ENCODE data around the gene CENPF. TPM values are rescaled to one million over a fixed set of nuclear protein-coding genes. Genes with fewer than 3 reads are reported as not detected.

The CENPF gene
- total and polyA plus RNA-seq, 2 experiments from 2014 or later = 123 to 376 TPM

- TF ChIP-seq, protein P1, sequence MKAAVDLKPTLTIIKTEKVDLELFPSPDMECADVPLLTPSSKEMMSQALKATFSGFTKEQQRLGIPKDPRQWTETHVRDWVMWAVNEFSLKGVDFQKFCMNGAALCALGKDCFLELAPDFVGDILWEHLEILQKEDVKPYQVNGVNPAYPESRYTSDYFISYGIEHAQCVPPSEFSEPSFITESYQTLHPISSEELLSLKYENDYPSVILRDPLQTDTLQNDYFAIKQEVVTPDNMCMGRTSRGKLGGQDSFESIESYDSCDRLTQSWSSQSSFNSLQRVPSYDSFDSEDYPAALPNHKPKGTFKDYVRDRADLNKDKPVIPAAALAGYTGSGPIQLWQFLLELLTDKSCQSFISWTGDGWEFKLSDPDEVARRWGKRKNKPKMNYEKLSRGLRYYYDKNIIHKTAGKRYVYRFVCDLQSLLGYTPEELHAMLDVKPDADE (IDR thresholded peaks at IDR 0.05) = no peak
Observed at GRCh38 chr1:214571281-214571680, 31.7 kb upstream of the CENPF start (continued).

DNA sequence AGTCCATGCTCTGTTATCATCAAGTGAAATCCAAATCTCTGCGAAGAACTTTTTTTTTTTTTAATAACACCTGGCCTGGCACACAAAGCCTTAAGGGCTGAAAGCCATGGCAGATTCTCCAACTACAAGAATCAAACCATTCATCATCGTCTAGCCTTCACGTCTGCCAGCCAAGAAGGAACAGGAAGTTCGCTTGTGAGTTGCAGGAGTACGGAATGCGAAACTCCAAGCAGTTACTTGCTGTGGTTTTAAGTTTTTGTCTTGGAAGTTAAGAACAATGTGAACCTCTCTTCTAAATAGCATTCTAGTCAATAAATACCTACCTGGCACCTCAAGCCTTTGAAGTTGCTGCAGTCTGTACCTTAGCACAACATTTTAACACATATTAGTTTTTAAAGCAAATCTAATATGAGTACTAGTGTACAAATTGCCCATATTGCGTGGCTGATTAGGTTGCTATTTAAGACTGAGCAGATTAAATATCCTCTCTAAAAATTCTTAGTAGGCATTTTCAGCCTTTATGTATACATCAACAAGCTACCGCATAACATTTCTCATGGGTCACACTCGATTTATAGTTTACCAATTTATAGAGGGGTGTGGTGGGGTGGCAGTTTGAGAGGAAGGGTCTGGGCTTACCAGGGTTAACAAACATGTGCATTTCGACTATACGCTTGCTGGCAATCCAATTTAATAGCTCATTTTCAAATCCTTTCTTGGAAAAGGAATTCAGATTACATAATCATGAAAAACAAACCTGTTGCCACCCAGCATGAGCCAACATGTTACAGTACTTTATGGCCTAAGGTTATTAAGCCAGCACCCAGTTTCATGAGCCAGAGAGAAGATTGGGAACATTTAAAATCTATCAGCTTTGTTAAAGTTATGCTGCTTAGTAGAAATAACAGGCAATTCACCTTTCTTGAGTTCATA, 29.3 kb upstream of the CENPF start:
- no peak overlapping the region for H3K4me3 Mint-ChIP-seq
- no peak overlapping the region for H3K4me3 ChIP-seq
- no peaks in the 10 kb centered on the region for H3K27me3 ChIP-seq (ENCODE audit: insufficient read depth)
- H3K4me2 ChIP-seq = no peak overlapping the region
- DNase-seq (ENCODE audit: low spot score) (no peak), ATAC-seq (no peak)
- H3K36me3 Mint-ChIP-seq (ENCODE audit: low read depth) = peaks cover 24% of the 10 kb centered on the region
- peaks cover 5% of the 10 kb centered on the region; the same call in 1 of the 2 replicates for H3K9me2 ChIP-seq (ENCODE audit: insufficient read depth)
- H3K27me3 Mint-ChIP-seq (ENCODE audit: insufficient read depth, low read depth, poor library complexity) = peaks cover 4% of the 10 kb centered on the region
- H3F3A ChIP-seq (replicated peaks; ENCODE audit: low read depth) = no peaks in the 10 kb centered on the region
- H3K27ac Mint-ChIP-seq = no peak overlapping the region
- H3K4me1 ChIP-seq (ENCODE audit: insufficient read depth) = peaks cover 5% of the 10 kb centered on the region; the same call in 1 of the 2 replicates
- H2AFZ ChIP-seq = no peak overlapping the region
- TF ChIP-seq EZH2 (IDR thresholded peaks at IDR 0.05; ENCODE audit: low read depth, unreplicated experiment) (no peak), POLR2AphosphoS5 (IDR thresholded peaks at IDR 0.05; ENCODE audit: low read depth) (no peak), ZNF462 (CRISPR knock-in tag; IDR thresholded peaks at IDR 0.05) (no peak), JUNB (IDR thresholded peaks at IDR 0.05; ENCODE audit: unreplicated experiment) (no peak), STAT1 (IDR thresholded peaks at IDR 0.05; ENCODE audit: unreplicated experiment) (no peak), NANOG (IDR thresholded peaks at IDR 0.05; ENCODE audit: borderline replicate concordance) (no peak), REST (IDR thresholded peaks at IDR 0.05; ENCODE audit: unreplicated experiment) (no peak)
- TF ChIP-seq, protein P2, sequence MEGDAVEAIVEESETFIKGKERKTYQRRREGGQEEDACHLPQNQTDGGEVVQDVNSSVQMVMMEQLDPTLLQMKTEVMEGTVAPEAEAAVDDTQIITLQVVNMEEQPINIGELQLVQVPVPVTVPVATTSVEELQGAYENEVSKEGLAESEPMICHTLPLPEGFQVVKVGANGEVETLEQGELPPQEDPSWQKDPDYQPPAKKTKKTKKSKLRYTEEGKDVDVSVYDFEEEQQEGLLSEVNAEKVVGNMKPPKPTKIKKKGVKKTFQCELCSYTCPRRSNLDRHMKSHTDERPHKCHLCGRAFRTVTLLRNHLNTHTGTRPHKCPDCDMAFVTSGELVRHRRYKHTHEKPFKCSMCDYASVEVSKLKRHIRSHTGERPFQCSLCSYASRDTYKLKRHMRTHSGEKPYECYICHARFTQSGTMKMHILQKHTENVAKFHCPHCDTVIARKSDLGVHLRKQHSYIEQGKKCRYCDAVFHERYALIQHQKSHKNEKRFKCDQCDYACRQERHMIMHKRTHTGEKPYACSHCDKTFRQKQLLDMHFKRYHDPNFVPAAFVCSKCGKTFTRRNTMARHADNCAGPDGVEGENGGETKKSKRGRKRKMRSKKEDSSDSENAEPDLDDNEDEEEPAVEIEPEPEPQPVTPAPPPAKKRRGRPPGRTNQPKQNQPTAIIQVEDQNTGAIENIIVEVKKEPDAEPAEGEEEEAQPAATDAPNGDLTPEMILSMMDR (conservative IDR thresholded peaks at IDR 0.05; ENCODE audit: low read depth in 2 of 2) = no peak
- TF ChIP-seq, protein P1 (IDR thresholded peaks at IDR 0.05) = no peak
- H4K20me1 ChIP-seq (replicated peaks; ENCODE audit: insufficient read depth) = no peaks in the 10 kb centered on the region
- H3K4me1 Mint-ChIP-seq = no peaks in the 10 kb centered on the region; the same call in 2 of the 3 replicates
- no peaks in the 10 kb centered on the region for H3K79me2 ChIP-seq (replicated peaks; ENCODE audit: insufficient read depth)
- peaks cover 14% of the 10 kb centered on the region for H3K36me3 ChIP-seq (ENCODE audit: insufficient read depth)
- H3K27ac ChIP-seq (ENCODE audit: low read depth) = no peak overlapping the region
- peaks cover 31% of the 10 kb centered on the region for H3K9me3 Mint-ChIP-seq

All from GM23338 (cell line).